Neural progenitor cell (in vitro differentiated cells): Measurements from ENCODE around the gene FOXN3.
A peak's percentile ranks its signal among the peaks of the same experiment; 100 is the strongest.

Source experiments
- EZH2 ChIP-seq: fragments of 200-600 bp; sonication (generic); IDR thresholded peaks from 2 replicates; pipeline ENCODE4 v1.6.1; 2017; ENCODE audit warnings: antibody characterized with exemption, mild to moderate bottlenecking, moderate library complexity
- TF ChIP-seq, protein P1 (sequence below): fragments of 200-600 bp; sonication (generic); IDR thresholded peaks from 2 replicates; pipeline ENCODE4 v1.5.1; 2017; ENCODE audit warnings: antibody characterized with exemption, mild to moderate bottlenecking

- TF ChIP-seq, protein P1, sequence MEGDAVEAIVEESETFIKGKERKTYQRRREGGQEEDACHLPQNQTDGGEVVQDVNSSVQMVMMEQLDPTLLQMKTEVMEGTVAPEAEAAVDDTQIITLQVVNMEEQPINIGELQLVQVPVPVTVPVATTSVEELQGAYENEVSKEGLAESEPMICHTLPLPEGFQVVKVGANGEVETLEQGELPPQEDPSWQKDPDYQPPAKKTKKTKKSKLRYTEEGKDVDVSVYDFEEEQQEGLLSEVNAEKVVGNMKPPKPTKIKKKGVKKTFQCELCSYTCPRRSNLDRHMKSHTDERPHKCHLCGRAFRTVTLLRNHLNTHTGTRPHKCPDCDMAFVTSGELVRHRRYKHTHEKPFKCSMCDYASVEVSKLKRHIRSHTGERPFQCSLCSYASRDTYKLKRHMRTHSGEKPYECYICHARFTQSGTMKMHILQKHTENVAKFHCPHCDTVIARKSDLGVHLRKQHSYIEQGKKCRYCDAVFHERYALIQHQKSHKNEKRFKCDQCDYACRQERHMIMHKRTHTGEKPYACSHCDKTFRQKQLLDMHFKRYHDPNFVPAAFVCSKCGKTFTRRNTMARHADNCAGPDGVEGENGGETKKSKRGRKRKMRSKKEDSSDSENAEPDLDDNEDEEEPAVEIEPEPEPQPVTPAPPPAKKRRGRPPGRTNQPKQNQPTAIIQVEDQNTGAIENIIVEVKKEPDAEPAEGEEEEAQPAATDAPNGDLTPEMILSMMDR: peak; percentile 40
- no peak for TF ChIP-seq EZH2
These were observed 612 bp upstream of the FOXN3 start for GRCh38 chr14:89417465-89418225.
